ENCODE data around the gene SPATA18.
"Not testable (repeated sequence)": the region's sequence is repeated elsewhere in the genome, so short reads cannot be mapped to it uniquely, and the experiment has no call there.

Gene SPATA18

GRCh38 chr4:52051615-52052474 is 741 bp downstream of the SPATA18 start:
- peak; percentile 81 for DNase-seq (ENCODE audit: low read depth)

DNA sequence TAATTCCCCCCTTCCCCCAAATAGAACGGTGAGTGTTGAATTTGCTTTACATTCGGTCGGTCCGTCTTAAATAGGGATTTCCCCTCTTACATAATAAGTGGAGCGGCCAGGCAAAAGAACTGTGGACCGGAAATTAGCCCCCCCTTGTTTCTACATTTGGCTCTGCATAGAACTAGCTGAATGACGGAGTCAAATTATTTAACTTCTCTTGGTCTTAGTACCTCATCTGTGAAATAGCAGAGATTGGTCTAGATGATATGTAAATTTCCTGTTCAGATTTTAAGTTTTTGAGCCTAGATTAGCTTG is 1.3 kb downstream of the SPATA18 start:
- no peak for DNase-seq (ENCODE audit: low read depth)

DNA sequence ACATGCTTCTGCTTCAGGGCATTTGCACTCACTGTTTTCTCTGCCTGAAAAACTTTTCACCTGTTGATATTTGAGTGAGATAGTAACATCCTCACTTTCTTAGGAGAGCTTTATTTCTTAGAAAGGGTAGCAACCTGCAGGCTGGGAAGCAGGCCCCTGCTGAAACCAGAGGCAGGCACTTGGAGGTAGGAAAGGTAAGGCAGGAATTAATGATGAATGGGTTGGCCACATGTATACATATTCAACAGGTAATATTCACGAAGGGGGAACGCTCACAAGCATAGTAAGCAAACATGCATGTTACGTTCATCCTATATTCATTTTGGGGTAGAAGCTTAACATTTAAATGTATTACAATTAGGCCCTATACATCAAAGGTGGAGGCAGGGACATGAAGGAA is 3.1 kb downstream of the SPATA18 start:
- DNase-seq (ENCODE audit: low read depth), result no peak

- no peak for DNase-seq (ENCODE audit: low read depth)
Measured at GRCh38 chr4:52057196-52057595, 6.1 kb downstream of the SPATA18 start.

GRCh38 chr4:52058275-52058674 is 7.2 kb downstream of the SPATA18 start:
- DNase-seq (ENCODE audit: low read depth), result no peak

DNA sequence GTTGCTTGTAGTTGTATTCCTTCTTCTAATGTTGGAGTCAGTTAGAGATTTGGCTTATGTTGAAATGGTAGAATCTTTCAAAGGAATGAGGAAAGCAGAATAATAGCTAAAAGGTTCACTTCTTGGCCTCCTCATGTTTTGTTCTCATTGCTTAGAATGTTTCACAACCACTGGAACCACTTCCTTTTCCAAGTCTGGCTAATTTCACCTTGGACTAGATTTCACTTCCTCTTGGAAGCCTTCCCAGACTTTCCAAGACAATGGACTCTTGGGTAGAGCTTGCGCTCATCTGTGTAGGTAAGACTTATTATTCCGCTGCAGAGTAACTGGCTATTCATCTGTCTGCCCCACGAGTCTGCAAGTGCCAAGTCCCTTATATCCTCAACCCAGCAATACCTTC is 8.3 kb downstream of the SPATA18 start:
- no peak for DNase-seq (ENCODE audit: low read depth)

- DNase-seq (ENCODE audit: low read depth), result no peak
Measured at GRCh38 chr4:52069571-52069970, 18.5 kb downstream of the SPATA18 start.

DNA sequence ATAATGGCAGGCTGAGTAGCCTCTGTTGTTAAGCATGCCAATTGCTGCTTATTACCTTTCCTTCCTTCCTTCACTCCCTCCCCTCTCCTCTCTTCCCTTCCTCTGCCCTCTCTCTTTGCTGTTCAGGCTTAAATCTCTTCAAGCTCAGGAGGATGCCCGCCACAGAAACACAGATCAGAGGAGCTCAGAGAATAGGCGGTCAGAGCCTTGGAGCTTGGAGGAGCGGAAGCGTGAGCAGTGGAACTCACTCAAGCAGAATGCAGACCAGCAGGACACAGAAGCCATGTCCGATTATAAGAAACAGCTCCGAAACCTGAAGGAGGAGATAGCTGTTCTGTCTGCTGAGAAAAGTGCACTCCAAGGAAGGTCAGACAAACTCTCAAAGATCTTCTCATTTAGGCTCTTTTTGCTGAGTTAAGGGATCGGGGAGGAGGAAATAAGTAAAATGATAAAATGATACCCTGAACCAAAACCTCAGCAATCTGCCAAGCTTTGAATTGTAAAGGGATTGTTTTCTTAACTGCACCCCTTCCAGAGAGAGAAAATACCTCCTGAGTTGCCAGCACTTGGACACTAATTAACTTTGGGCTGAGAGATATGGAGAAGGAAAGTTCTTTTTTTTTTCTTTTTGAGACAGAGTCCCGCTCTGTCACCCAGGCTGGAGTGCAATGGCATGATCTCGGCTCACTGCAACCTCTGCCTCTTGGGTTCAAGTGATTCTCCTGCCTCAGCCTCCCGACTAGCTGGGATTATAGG is 20.9 kb downstream of the SPATA18 start:
- no peak for DNase-seq (ENCODE audit: low read depth)

GRCh38 chr4:52076731-52077130 is 25.6 kb downstream of the SPATA18 start:
- no peak for DNase-seq (ENCODE audit: low read depth)

DNA sequence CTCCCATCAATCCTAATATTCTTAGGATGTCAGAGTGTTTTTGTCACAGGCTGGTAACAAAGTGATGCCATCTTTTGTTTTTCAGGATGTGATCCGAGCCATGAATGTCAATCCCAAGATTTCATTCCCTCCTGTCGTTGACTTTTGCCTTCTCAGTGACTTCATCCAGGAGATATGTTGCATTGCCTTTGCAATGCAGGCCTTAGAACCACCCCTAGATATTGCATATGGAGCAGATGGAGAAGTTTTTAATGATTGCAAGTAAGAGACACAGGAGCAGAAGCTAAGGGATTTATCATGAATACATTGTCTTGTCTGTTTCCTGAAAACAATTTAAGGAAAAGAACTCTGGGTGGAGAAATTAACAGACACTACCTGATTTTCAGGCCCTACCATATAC is 28.6 kb downstream of the SPATA18 start:
- no peak for DNase-seq (ENCODE audit: low read depth)

DNA sequence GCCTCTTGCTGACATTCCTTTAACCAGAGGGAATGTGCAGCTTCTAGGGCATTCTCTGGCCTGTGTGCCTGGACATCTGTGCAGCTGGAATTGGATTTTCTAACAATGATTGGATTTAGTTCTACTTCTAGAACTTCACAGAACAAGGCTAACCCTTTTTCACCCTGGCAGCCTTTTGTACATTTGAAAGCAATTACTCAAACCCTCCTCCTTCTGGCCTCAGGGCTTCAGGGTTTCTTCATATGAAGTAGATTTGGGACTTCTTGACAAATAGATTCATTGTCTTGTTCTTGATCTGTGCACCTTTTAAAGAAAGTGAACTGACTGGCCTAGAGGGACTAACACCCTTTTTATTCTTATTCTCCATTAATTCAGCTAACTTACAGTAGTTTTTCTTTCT is 30.1 kb downstream of the SPATA18 start:
- DNase-seq (ENCODE audit: low read depth), result no peak

DNA sequence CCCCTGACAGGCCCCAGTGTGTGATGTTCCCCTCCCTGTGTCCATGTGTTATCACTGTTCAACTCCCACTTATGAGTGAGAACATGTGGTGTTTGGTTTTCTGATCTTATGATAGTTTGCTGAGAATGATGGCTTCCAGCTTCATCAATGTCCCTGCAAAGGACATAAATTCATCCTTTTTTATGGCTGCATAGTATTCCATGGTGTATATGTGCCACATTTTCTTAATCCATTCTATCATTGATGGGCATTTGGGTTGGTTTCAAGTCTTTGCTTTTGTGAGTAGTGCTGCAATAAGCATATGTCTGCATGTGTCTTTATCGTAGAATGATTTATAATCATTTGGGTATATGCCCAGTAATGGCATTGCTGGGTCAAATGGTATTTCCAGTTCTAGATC is 35.3 kb downstream of the SPATA18 start:
- not testable (repeated sequence) for DNase-seq (ENCODE audit: low read depth)

GRCh38 chr4:52091801-52092200 is 40.7 kb downstream of the SPATA18 start:
- peak; percentile 61 for DNase-seq (ENCODE audit: low read depth)

DNA sequence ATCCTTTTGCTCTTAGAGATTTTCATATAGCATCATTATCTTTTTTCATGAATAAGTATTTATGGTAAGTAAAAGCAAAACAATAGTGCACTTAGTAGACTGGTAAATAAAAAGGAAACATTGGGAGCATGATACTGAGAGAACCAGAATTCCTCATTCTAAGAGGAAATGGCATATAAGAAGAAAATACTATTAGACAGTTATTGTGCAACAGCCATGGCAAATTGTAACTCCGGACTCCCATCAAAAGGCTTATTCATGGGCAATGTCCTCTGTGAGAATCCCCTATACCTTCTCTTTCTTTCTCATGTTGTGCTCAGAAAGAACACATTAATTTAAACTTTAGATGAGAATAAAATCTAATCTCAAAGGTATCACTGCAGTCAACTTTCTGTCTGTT is 42.4 kb downstream of the SPATA18 start:
- DNase-seq (ENCODE audit: low read depth), result no peak

DNA sequence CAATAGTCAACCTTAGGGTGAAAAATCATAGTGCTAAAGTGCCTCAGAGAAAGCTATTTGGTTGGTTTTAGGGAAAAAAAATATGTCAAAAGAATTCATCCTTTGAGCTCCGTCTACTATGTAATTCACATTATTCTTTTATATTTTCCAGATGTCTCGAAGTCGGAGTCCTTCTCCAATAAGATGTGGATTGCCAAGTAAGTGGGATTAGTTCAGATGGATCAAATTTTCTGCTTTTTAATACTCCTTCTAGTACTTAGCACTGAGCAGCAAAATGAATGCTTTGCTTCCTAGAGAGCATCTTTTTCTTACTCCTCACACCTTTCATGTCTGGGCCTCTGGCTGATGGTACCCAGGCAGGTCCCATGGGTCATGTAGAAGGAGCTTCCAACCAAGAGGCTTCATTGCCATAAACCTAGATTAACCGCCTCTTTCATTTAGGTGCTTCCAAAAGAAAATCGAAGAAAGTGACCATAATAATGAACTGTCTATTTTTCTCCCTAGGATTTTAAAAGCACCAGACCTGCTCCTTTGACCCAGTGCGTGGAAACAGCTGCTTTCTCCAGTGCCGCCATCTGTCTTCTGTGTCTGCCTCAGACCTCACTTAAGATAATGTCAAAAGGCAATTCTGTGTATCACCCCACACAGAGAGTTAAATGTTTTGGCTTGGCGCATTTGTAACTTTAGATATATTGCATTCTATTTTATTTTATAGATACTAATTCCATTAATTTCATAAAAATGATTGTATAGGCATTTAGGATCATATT is 43.5 kb downstream of the SPATA18 start:
- DNase-seq (ENCODE audit: low read depth), result no peak

DNA sequence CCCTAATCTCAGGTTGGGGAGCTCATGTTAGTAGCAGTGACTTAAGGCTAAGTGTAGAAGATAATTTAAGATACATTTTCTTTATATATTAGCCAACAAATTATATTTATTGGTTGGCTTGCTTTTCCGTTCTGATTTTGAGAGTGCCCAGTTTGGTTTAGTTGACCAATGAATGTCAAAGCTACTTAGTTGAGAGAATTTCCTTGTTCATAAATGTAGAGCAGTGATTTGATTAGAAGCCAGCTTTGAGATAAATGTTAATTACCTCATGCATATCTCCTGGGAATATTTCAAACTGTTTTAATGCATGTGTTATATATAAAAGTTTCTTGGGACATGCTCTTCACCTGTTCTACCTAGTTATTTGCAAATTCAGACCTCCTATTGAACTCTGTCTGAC is 44.3 kb downstream of the SPATA18 start:
- no peak for DNase-seq (ENCODE audit: low read depth)

DNA sequence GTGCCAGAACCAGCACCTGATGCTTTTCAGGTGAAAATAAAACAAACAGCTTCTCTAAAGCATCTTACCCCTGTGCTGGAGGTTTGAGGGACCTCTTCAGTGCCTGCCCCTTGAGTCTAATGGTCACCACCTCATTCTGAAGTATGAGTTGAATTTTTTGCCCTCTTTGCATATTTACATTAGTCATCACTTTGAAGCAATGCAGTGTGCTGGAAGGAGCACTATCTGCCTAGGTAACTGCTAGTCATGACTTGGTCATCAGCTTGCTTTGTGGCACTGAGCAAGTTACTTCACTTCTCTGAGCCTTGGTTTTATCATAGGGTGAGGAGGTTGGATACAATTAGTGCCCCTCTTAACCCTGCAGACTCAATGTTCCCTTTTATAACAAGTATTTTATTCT is 44.9 kb downstream of the SPATA18 start:
- DNase-seq (ENCODE audit: low read depth), result no peak

- DNase-seq (ENCODE audit: low read depth), result no peak
Measured at GRCh38 chr4:52098618-52099017, 47.5 kb downstream of the SPATA18 start.

DNA sequence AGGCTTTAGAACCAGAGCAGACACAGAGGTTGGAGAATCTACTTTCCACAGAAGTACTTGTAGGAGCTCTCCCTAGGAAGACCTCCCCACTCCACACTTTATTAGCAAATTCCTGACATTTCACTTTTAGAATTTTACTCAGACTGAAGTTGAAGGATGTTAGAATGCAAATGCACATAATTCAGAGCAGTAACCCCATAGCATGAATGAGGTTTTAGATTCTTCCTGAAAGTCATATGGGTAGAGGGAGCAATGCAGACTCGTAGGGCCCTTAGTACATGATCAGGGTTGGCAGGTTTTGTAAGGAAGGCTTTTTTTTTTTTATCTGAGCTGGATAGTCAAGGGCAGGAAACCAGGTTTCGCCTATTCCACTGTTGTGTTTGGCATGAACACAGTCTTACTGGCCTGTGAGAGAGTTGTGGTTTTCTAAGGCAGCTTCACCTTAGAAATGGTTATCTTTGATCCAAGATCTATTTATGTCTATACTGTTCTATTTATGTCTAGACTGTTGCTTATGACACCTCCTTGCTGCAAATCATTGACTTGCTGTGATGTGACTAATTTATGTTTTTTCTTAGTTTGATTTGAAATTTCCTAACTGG is 48.9 kb downstream of the SPATA18 start:
- DNase-seq (ENCODE audit: low read depth), result no peak

DNA sequence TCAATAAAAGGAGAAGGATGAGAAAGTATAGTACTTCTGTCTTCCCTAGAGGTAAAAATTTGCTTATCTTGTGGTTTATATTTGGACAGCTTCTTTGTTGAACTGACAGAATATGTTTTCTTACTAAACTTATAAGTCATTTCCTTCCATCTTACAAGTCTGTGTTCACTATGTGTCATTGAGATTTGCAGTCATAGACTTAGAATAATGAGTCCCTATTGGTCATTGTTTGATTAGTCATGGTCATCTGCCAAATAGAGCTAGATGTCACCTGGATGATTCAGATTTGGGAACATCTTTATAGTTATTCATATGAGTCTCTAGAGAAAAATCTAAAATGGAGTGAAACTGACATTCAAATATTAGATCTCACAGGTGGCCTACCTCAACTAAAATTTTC is 51.5 kb downstream of the SPATA18 start:
- no peak for DNase-seq (ENCODE audit: low read depth)

DNA sequence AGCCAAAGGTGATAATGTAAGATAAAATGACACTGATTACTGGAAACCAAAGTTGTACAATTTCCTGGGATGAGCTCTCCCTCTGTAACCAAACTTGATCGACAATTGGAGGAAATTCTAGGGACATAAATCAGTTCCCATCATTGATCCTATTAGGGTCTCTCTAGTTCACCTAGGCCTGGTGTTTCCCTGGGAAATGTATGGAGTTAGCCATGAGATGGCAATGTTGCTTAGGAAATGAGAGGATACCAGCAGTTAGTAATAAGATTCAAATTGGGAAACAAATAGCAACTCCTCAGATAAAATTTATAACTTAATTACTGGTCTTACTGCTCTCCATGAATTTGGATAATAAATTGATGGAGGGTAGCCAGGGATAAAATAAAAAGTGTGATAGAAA is 52.2 kb downstream of the SPATA18 start:
- no peak for DNase-seq (ENCODE audit: low read depth)

DNA sequence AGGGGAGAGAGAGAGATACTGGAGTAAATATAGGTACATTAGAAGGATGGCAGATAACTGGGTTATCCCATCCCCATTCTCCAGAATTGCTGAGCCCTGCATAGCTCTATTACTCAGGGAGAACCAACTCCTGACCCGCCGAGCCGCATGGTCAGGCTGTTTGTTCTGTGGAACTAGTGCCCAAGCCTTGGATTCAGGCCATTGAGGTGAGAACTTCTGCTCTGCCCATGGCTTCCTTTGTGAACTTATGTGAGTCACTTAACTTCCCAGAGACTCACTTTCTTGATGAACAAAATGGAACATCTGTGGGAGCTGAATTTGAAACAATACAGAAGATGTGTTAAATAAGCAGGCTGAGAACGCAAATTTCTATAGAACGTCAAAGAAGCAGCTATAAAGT is 54.2 kb downstream of the SPATA18 start:
- no peak for DNase-seq (ENCODE audit: low read depth)

DNA sequence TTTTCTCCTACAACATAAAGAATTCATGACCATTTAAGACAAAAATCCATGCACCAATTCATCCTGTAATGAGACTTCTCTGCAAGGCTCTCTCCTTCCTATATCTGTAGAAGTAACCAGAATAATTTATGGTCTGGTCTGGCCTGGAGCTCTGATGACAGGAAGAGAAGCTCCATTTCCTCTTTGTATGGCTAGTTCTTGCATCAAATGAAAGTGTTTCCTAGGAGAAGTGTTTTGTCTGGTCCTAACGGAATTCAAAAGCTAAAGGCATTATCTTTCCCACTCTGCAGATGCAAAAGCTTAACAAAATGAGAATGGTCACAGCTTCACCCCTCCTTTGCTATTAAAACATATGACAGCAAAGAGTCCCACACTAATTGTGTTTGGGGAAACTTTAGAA is 55.1 kb downstream of the SPATA18 start:
- no peak for DNase-seq (ENCODE audit: low read depth)
